Activated naive CD8-positive, alpha-beta T cell (primary cell): Measurements from ENCODE around the gene CTIF.
"Not testable (repeated sequence)": the region's sequence is repeated elsewhere in the genome, so short reads cannot be mapped to it uniquely, and the experiment has no call there.

ENCODE experiments used
- H3K27ac Mint-ChIP-seq: one replicate; pipeline ENCODE4 v1.8.0; 2021; ENCODE audit warnings: mixed read lengths
- H3K27me3 Mint-ChIP-seq: one replicate; pipeline ENCODE4 v1.8.0; 2021; ENCODE audit warnings: mixed read lengths
- H3K36me3 Mint-ChIP-seq: one replicate; pipeline ENCODE4 v1.8.0; 2021; ENCODE audit warnings: mixed read lengths
- H3K4me1 Mint-ChIP-seq: one replicate; pipeline ENCODE4 v1.8.0; 2021; ENCODE audit warnings: low read depth, mixed read lengths
- H3K4me3 Mint-ChIP-seq: one replicate; pipeline ENCODE4 v1.8.0; 2021; ENCODE audit warnings: mild to moderate bottlenecking, mixed read lengths
- H3K9me3 Mint-ChIP-seq: one replicate; pipeline ENCODE4 v1.8.0; 2021; ENCODE audit warnings: low read depth, mixed read lengths

CTIF gene

GRCh38 chr18:48538531-48539405, at the start of gene CTIF:
Gene CTIF, plus strand, starts transcription at chr18:48539031. Its CDS starts 80,535 bp downstream, at chr18:48619566.
- H3K36me3 Mint-ChIP-seq: no peaks in the 10 kb centered on the region
- H3K4me3 Mint-ChIP-seq: peak within 1 kb of the TSS; percentile 89
- no peaks in the 10 kb centered on the region for H3K9me3 Mint-ChIP-seq
- H3K27me3 Mint-ChIP-seq: peaks cover 5% of the 10 kb centered on the region
- H3K4me1 Mint-ChIP-seq: peaks cover 15% of the 10 kb centered on the region
- H3K27ac Mint-ChIP-seq: no peak within 1 kb of the TSS

GRCh38 chr18:48490641-48491293, 48.1 kb upstream of the CTIF start:
- H3K4me1 Mint-ChIP-seq: no peaks in the 10 kb centered on the region
- no peak overlapping the region for H3K4me3 Mint-ChIP-seq
- no peaks in the 10 kb centered on the region for H3K9me3 Mint-ChIP-seq
- H3K27ac Mint-ChIP-seq: no peak overlapping the region
- H3K27me3 Mint-ChIP-seq: peaks cover 21% of the 10 kb centered on the region
- H3K36me3 Mint-ChIP-seq: no peaks in the 10 kb centered on the region

- peaks cover 24% of the 10 kb centered on the region for H3K27me3 Mint-ChIP-seq
- peaks cover 6% of the 10 kb centered on the region for H3K9me3 Mint-ChIP-seq
- no peak overlapping the region for H3K4me3 Mint-ChIP-seq
- no peaks in the 10 kb centered on the region for H3K4me1 Mint-ChIP-seq
- H3K36me3 Mint-ChIP-seq: peaks cover 4% of the 10 kb centered on the region
- no peak overlapping the region for H3K27ac Mint-ChIP-seq
Observed at GRCh38 chr18:48492880-48493279, 46.0 kb upstream of the CTIF start.

- Mint-ChIP-seq H3K36me3 (peaks cover 4% of the 10 kb centered on the region), H3K4me3 (no peak overlapping the region), H3K4me1 (no peaks in the 10 kb centered on the region), H3K9me3 (peaks cover 12% of the 10 kb centered on the region), H3K27me3 (peaks cover 27% of the 10 kb centered on the region), H3K27ac (no peak overlapping the region)
Observed at GRCh38 chr18:48493434-48494230, 45.2 kb upstream of the CTIF start.

GRCh38 chr18:48497863-48498262, 41.0 kb upstream of the CTIF start:
- no peaks in the 10 kb centered on the region for H3K4me1 Mint-ChIP-seq
- peaks cover 4% of the 10 kb centered on the region for H3K36me3 Mint-ChIP-seq
- H3K9me3 Mint-ChIP-seq: peaks cover 12% of the 10 kb centered on the region
- H3K4me3 Mint-ChIP-seq: no peak overlapping the region
- H3K27ac Mint-ChIP-seq: no peak overlapping the region
- peaks cover 27% of the 10 kb centered on the region for H3K27me3 Mint-ChIP-seq

- H3K4me3 Mint-ChIP-seq: no peak overlapping the region
- peaks cover 19% of the 10 kb centered on the region for H3K9me3 Mint-ChIP-seq
- peaks cover 4% of the 10 kb centered on the region for H3K36me3 Mint-ChIP-seq
- peaks cover 21% of the 10 kb centered on the region for H3K27me3 Mint-ChIP-seq
- no peaks in the 10 kb centered on the region for H3K4me1 Mint-ChIP-seq
- H3K27ac Mint-ChIP-seq: no peak overlapping the region
Observed at GRCh38 chr18:48500517-48500916, 38.3 kb upstream of the CTIF start.

- H3K4me3 Mint-ChIP-seq: no peak overlapping the region
- peaks cover 6% of the 10 kb centered on the region for H3K36me3 Mint-ChIP-seq
- peaks cover 27% of the 10 kb centered on the region for H3K9me3 Mint-ChIP-seq
- no peaks in the 10 kb centered on the region for H3K4me1 Mint-ChIP-seq
- peaks cover 32% of the 10 kb centered on the region for H3K27me3 Mint-ChIP-seq
- no peak overlapping the region for H3K27ac Mint-ChIP-seq
Observed at GRCh38 chr18:48502906-48503305, 35.9 kb upstream of the CTIF start.

GRCh38 chr18:48504819-48505218, 34.0 kb upstream of the CTIF start:
- no peaks in the 10 kb centered on the region for H3K4me1 Mint-ChIP-seq
- peaks cover 20% of the 10 kb centered on the region for H3K9me3 Mint-ChIP-seq
- H3K27ac Mint-ChIP-seq: no peak overlapping the region
- peaks cover 25% of the 10 kb centered on the region for H3K27me3 Mint-ChIP-seq
- H3K36me3 Mint-ChIP-seq: peaks cover 6% of the 10 kb centered on the region
- H3K4me3 Mint-ChIP-seq: no peak overlapping the region

GRCh38 chr18:48506983-48507568, 31.8 kb upstream of the CTIF start:
- not testable (repeated sequence) for H3K4me3 Mint-ChIP-seq, H3K36me3 Mint-ChIP-seq, H3K27ac Mint-ChIP-seq, H3K4me1 Mint-ChIP-seq
- peaks cover 20% of the 10 kb centered on the region for H3K27me3 Mint-ChIP-seq
- peaks cover 20% of the 10 kb centered on the region for H3K9me3 Mint-ChIP-seq

GRCh38 chr18:48512498-48512897, 26.3 kb upstream of the CTIF start:
- H3K9me3 Mint-ChIP-seq, H3K4me3 Mint-ChIP-seq, H3K4me1 Mint-ChIP-seq, H3K27ac Mint-ChIP-seq, H3K36me3 Mint-ChIP-seq: not testable (repeated sequence)
- H3K27me3 Mint-ChIP-seq: peaks cover 15% of the 10 kb centered on the region

GRCh38 chr18:48514786-48515185, 24.0 kb upstream of the CTIF start:
- Mint-ChIP-seq H3K4me1 (no peaks in the 10 kb centered on the region), H3K36me3 (no peaks in the 10 kb centered on the region), H3K4me3 (no peak overlapping the region), H3K27me3 (peaks cover 19% of the 10 kb centered on the region), H3K27ac (no peak overlapping the region), H3K9me3 (no peaks in the 10 kb centered on the region)

GRCh38 chr18:48517048-48517447, 21.8 kb upstream of the CTIF start:
- no peak overlapping the region for H3K27ac Mint-ChIP-seq
- H3K4me3 Mint-ChIP-seq: no peak overlapping the region
- no peaks in the 10 kb centered on the region for H3K9me3 Mint-ChIP-seq
- no peaks in the 10 kb centered on the region for H3K4me1 Mint-ChIP-seq
- H3K36me3 Mint-ChIP-seq: no peaks in the 10 kb centered on the region
- peaks cover 23% of the 10 kb centered on the region for H3K27me3 Mint-ChIP-seq

- no peak overlapping the region for H3K4me3 Mint-ChIP-seq
- H3K4me1 Mint-ChIP-seq: no peaks in the 10 kb centered on the region
- no peak overlapping the region for H3K27ac Mint-ChIP-seq
- H3K36me3 Mint-ChIP-seq: no peaks in the 10 kb centered on the region
- H3K27me3 Mint-ChIP-seq: peaks cover 24% of the 10 kb centered on the region
- H3K9me3 Mint-ChIP-seq: no peaks in the 10 kb centered on the region
Observed at GRCh38 chr18:48519431-48520100, 19.3 kb upstream of the CTIF start.

GRCh38 chr18:48521723-48522122, 17.1 kb upstream of the CTIF start:
- H3K36me3 Mint-ChIP-seq: no peaks in the 10 kb centered on the region
- H3K27me3 Mint-ChIP-seq: peaks cover 19% of the 10 kb centered on the region
- no peaks in the 10 kb centered on the region for H3K4me1 Mint-ChIP-seq
- no peaks in the 10 kb centered on the region for H3K9me3 Mint-ChIP-seq
- no peak overlapping the region for H3K4me3 Mint-ChIP-seq
- H3K27ac Mint-ChIP-seq: no peak overlapping the region
